Measurements from ENCODE around the gene PCTP.

PCTP gene

DNA sequence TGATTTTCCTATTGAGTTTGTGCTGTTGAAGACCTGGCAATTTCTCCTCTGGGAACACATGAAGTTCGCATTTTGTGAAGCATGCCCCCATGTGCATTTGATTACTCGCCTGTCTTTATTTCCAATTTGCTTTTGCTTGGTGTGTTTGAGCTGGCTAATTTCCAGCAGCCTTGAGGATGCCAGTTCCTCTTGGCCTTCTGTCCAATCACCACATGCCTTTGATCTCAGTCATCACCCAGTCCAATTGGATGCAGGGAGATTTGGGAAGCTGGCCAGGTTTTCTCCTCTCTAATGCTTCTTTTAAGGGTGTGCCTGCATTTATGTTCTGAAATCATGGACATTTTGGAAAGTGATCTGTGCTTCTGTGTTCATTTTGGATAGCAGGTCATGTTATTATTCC is 24.4 kb upstream of the PCTP start:
- Histone ChIP-seq H2AFZ (ENCODE audit: low read depth, low read length, severe bottlenecking) (no peak overlapping the region), H4K20me1 (ENCODE audit: low read depth, low read length) (no peaks in the 10 kb centered on the region), H3K79me2 (ENCODE audit: insufficient read depth, low read length) (no peaks in the 10 kb centered on the region), H3K36me3 (ENCODE audit: low read length) (no peaks in the 10 kb centered on the region), H3K9me2 (replicated peaks; ENCODE audit: insufficient read depth, low read length) (no peaks in the 10 kb centered on the region), H3K9me3 (ENCODE audit: insufficient read depth, low read length) (no peaks in the 10 kb centered on the region), H3K9ac (ENCODE audit: low read length) (no peak overlapping the region), H3F3A (ENCODE audit: insufficient read depth) (no peaks in the 10 kb centered on the region), H3K27me3 (ENCODE audit: low read length) (no peaks in the 10 kb centered on the region), H3K4me3 (ENCODE audit: insufficient read depth, low read length, poor library complexity, severe bottlenecking) (no peak overlapping the region), H3K4me2 (ENCODE audit: low read depth, low read length, poor library complexity, severe bottlenecking) (no peak overlapping the region), H3K27ac (ENCODE audit: low read depth, low read length) (no peak overlapping the region)
- TF ChIP-seq EZH2phosphoT487 (conservative IDR thresholded peaks at IDR 0.05; ENCODE audit: low read length) = no peak
- TF ChIP-seq, protein P1, sequence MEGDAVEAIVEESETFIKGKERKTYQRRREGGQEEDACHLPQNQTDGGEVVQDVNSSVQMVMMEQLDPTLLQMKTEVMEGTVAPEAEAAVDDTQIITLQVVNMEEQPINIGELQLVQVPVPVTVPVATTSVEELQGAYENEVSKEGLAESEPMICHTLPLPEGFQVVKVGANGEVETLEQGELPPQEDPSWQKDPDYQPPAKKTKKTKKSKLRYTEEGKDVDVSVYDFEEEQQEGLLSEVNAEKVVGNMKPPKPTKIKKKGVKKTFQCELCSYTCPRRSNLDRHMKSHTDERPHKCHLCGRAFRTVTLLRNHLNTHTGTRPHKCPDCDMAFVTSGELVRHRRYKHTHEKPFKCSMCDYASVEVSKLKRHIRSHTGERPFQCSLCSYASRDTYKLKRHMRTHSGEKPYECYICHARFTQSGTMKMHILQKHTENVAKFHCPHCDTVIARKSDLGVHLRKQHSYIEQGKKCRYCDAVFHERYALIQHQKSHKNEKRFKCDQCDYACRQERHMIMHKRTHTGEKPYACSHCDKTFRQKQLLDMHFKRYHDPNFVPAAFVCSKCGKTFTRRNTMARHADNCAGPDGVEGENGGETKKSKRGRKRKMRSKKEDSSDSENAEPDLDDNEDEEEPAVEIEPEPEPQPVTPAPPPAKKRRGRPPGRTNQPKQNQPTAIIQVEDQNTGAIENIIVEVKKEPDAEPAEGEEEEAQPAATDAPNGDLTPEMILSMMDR (IDR thresholded peaks at IDR 0.05; ENCODE audit: insufficient read depth, low read length, poor library complexity, severe bottlenecking) = no peak

DNA sequence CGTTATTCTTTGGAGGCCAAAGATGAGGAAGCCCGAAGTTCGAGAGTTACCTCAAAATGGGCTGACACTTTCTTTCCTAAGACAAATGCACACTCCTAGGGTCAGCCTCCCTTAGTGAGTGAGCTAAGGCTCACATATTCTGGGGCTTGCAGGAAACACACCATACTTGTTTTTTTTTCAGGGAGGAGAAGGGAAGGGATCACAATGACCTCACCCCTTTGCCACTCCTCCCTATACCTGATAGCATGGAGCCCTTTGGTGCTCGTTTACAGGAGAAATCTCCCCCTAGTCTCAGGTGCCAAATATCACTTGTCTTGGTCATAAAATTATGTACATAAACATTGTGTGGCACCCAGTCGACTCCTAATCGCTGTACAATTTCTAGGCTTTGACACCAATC is 23.6 kb upstream of the PCTP start:
- no peak overlapping the region for H2AFZ ChIP-seq (ENCODE audit: low read depth, low read length, severe bottlenecking)
- no peaks in the 10 kb centered on the region for H3K36me3 ChIP-seq (ENCODE audit: low read length)
- no peaks in the 10 kb centered on the region for H3F3A ChIP-seq (ENCODE audit: insufficient read depth)
- TF ChIP-seq EZH2phosphoT487 (conservative IDR thresholded peaks at IDR 0.05; ENCODE audit: low read length) = no peak
- TF ChIP-seq, protein P1 (IDR thresholded peaks at IDR 0.05; ENCODE audit: insufficient read depth, low read length, poor library complexity, severe bottlenecking) = no peak
- no peaks in the 10 kb centered on the region for H3K27me3 ChIP-seq (ENCODE audit: low read length)
- no peak overlapping the region for H3K27ac ChIP-seq (ENCODE audit: low read depth, low read length)
- H3K79me2 ChIP-seq (ENCODE audit: insufficient read depth, low read length) = no peaks in the 10 kb centered on the region
- no peaks in the 10 kb centered on the region for H3K9me3 ChIP-seq (ENCODE audit: insufficient read depth, low read length)
- no peak overlapping the region for H3K4me2 ChIP-seq (ENCODE audit: low read depth, low read length, poor library complexity, severe bottlenecking)
- no peak overlapping the region for H3K9ac ChIP-seq (ENCODE audit: low read length)
- no peaks in the 10 kb centered on the region for H4K20me1 ChIP-seq (ENCODE audit: low read depth, low read length)
- no peak overlapping the region for H3K4me3 ChIP-seq (ENCODE audit: insufficient read depth, low read length, poor library complexity, severe bottlenecking)
- no peaks in the 10 kb centered on the region for H3K9me2 ChIP-seq (replicated peaks; ENCODE audit: insufficient read depth, low read length)

DNA sequence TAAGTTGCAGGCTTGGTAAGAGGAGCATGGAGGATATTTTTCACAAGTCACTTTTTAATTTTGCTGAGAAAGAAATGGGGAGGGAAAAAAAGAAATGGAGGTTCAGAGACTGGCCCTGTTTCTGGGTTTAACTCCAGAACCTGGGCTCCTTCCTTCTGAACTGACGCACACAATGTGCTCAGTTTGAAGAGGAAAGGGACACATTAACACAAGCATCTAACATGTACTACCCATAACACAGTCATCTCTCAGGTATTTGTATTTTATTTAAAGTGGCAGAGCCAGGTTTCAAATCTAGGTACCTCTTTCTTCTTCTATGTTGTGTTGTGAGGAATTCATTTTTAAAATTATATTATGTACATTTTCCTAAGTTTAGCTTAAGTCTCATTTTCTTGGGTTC is 22.9 kb upstream of the PCTP start:
- no peak overlapping the region for H3K4me2 ChIP-seq (ENCODE audit: low read depth, low read length, poor library complexity, severe bottlenecking)
- no peaks in the 10 kb centered on the region for H3F3A ChIP-seq (ENCODE audit: insufficient read depth)
- TF ChIP-seq EZH2phosphoT487 (conservative IDR thresholded peaks at IDR 0.05; ENCODE audit: low read length) = no peak
- TF ChIP-seq, protein P1 (IDR thresholded peaks at IDR 0.05; ENCODE audit: insufficient read depth, low read length, poor library complexity, severe bottlenecking) = no peak
- H3K27me3 ChIP-seq (ENCODE audit: low read length) = no peaks in the 10 kb centered on the region
- no peak overlapping the region for H2AFZ ChIP-seq (ENCODE audit: low read depth, low read length, severe bottlenecking)
- H3K27ac ChIP-seq (ENCODE audit: low read depth, low read length) = no peak overlapping the region
- H3K9ac ChIP-seq (ENCODE audit: low read length) = no peak overlapping the region
- no peaks in the 10 kb centered on the region for H3K9me3 ChIP-seq (ENCODE audit: insufficient read depth, low read length)
- H3K9me2 ChIP-seq (replicated peaks; ENCODE audit: insufficient read depth, low read length) = no peaks in the 10 kb centered on the region
- H3K79me2 ChIP-seq (ENCODE audit: insufficient read depth, low read length) = no peaks in the 10 kb centered on the region
- no peaks in the 10 kb centered on the region for H4K20me1 ChIP-seq (ENCODE audit: low read depth, low read length)
- no peak overlapping the region for H3K4me3 ChIP-seq (ENCODE audit: insufficient read depth, low read length, poor library complexity, severe bottlenecking)
- no peaks in the 10 kb centered on the region for H3K36me3 ChIP-seq (ENCODE audit: low read length)
